H1 (cell line): Measurements from ENCODE around the gene CD44. TPM values are rescaled to one million over a fixed set of nuclear protein-coding genes. Genes with fewer than 3 reads are reported as not detected.

Source experiments
- CTCF ChIA-PET: fragments of 300-600 bp; sonication (Branson Sonifier 250); formaldehyde crosslinking; loops from one replicate; lab custom pipeline; 2021; ENCODE audit not compliant: partially characterized antibody; lab: Charles Lee
- POLR2A ChIA-PET: fragments of 300-600 bp; sonication (Branson Sonifier 250); formaldehyde crosslinking; loops from one replicate; lab custom pipeline; 2021; ENCODE audit warnings: inconsistent platforms; ENCODE audit not compliant: partially characterized antibody; lab: Charles Lee
- DNase-seq, 2 experiments: peaks; one replicate each; pipeline versions ENCODE4 v3.0.0 to v3.0.0-alpha.2; 2010 to 2022; ENCODE audit warnings: low spot score in 2 of 2, low read depth in 1 of 2, mixed read lengths in 1 of 2
- FAIRE-seq: peaks from 2 replicates; lab custom pipeline; 2011; peaks lifted over from hg19 to GRCh38; lab: Jason Lieb, UNC
- H2AFZ ChIP-seq: 2 replicates; pipeline ENCODE4 v1.8.1; 2012; ENCODE audit warnings: low read length, inconsistent platforms
- H2AK5ac ChIP-seq: 2 replicates; pipeline ENCODE4 v1.6.1; 2013; ENCODE audit warnings: low read depth, low read length
- H2BK120ac ChIP-seq: replicated peaks from 2 replicates; pipeline ENCODE3; 2013; ENCODE audit warnings: low read depth, low read length, inconsistent platforms
- H2BK12ac ChIP-seq: 2 replicates; pipeline ENCODE4 v1.6.1; 2013; ENCODE audit warnings: low read depth, low read length
- H2BK15ac ChIP-seq: 2 replicates; pipeline ENCODE4 v1.6.1; 2013; ENCODE audit warnings: low read length
- H2BK20ac ChIP-seq: 2 replicates; pipeline ENCODE4 v1.6.1; 2013; ENCODE audit warnings: low read length
- H2BK5ac ChIP-seq: 2 replicates; pipeline ENCODE4 v1.6.1; 2013; ENCODE audit warnings: low read depth, low read length
- H3K14ac ChIP-seq: 2 replicates; pipeline ENCODE4 v1.6.1; 2013; ENCODE audit warnings: inconsistent platforms; ENCODE audit not compliant: insufficient read length
- H3K18ac ChIP-seq: 2 replicates; pipeline ENCODE4 v1.6.1; 2013; ENCODE audit warnings: low read length; ENCODE audit errors: extremely low read depth
- H3K23ac ChIP-seq: 2 replicates; pipeline ENCODE4 v1.6.1; 2013; ENCODE audit warnings: inconsistent platforms; ENCODE audit not compliant: insufficient read length
- H3K23me2 ChIP-seq: 2 replicates; pipeline ENCODE4 v1.6.1; 2013; ENCODE audit warnings: low read depth, low read length
- H3K27ac ChIP-seq: 2 replicates; pipeline ENCODE4 v1.6.1; 2011; ENCODE audit warnings: low read depth, low read length, inconsistent platforms
- H3K27me3 ChIP-seq, 4 experiments: replicated peaks in 1 of 4; 1 replicate in 1 of 4; 2 replicates in 3 of 4; pipeline versions ENCODE4 v1.6.1 to v1.8.1; 2011 to 2013; ENCODE audit warnings: low read length in 3 of 4, mild to moderate bottlenecking in 3 of 4, inconsistent platforms in 2 of 4, mixed read lengths in 2 of 4, moderate library complexity in 1 of 4; ENCODE audit not compliant: control insufficient read depth in 3 of 4, insufficient read depth in 3 of 4; ENCODE audit errors: extremely low read depth in 1 of 4
- H3K36me3 ChIP-seq, 4 experiments: 2 replicates each; pipeline versions ENCODE4 v1.6.1 to v1.8.1; 2011 to 2013; ENCODE audit warnings: mild to moderate bottlenecking in 4 of 4, low read length in 3 of 4, moderate library complexity in 2 of 4, control low read depth in 1 of 4, inconsistent platforms in 1 of 4; ENCODE audit not compliant: insufficient read depth in 4 of 4, control insufficient read depth in 2 of 4
- H3K4ac ChIP-seq: replicated peaks from 2 replicates; pipeline ENCODE3; 2013; ENCODE audit warnings: low read length, low read depth, mixed read lengths, inconsistent platforms; ENCODE audit not compliant: insufficient read length
- H3K4me1 ChIP-seq, 4 experiments: replicated peaks in 1 of 4; 1 replicate in 1 of 4; 2 replicates in 3 of 4; pipeline versions ENCODE4 v1.6.1 to v1.8.1; 2011 to 2013; ENCODE audit warnings: low read length in 3 of 4, inconsistent platforms in 2 of 4, mixed read lengths in 1 of 4; ENCODE audit not compliant: insufficient read depth in 4 of 4, control insufficient read depth in 3 of 4
- H3K4me2 ChIP-seq, 2 experiments: 2 replicates each; pipeline versions ENCODE4 v1.6.1 to v1.8.1; 2011 to 2013; ENCODE audit warnings: low read depth in 2 of 2, low read length in 2 of 2, control low read depth in 1 of 2, inconsistent platforms in 1 of 2, mild to moderate bottlenecking in 1 of 2; ENCODE audit not compliant: insufficient read depth in 1 of 2
- H3K4me3 ChIP-seq, 4 experiments: fragments of 200-600, 300-600 bp in 1 of 4; sonication (generic), shearing (Covaris generic), sonication (Bioruptor Twin) in 1 of 4; 2 replicates each; pipeline versions ENCODE4 v1.5.1 to v1.8.1; 2011 to 2016; ENCODE audit warnings: low read length in 4 of 4, low read depth in 3 of 4, control low read depth in 2 of 4, inconsistent platforms in 2 of 4, mild to moderate bottlenecking in 2 of 4, mixed read lengths in 1 of 4, moderate library complexity in 1 of 4; ENCODE audit not compliant: insufficient read depth in 2 of 4; ENCODE audit errors: extremely low read depth in 1 of 4
- H3K56ac ChIP-seq: replicated peaks from 2 replicates; pipeline ENCODE3; 2013; ENCODE audit warnings: low read depth, mild to moderate bottlenecking, mixed read lengths, low read length, inconsistent platforms; ENCODE audit not compliant: insufficient read length
- H3K79me1 ChIP-seq: 2 replicates; pipeline ENCODE4 v1.6.1; 2013; ENCODE audit warnings: low read depth, low read length, control low read depth
- H3K79me2 ChIP-seq, 2 experiments: 2 replicates each; pipeline versions ENCODE4 v1.6.1 to v1.8.1; 2012 to 2013; ENCODE audit warnings: low read length in 2 of 2, mild to moderate bottlenecking in 2 of 2, inconsistent platforms in 1 of 2; ENCODE audit not compliant: insufficient read depth in 2 of 2, control insufficient read depth in 1 of 2
- H3K9ac ChIP-seq, 4 experiments: replicated peaks in 1 of 4; 1 replicate in 1 of 4; 2 replicates in 3 of 4; pipeline versions ENCODE4 v1.6.1 to v1.8.1; 2011 to 2013; ENCODE audit warnings: low read depth in 3 of 4, low read length in 3 of 4, control low read depth in 2 of 4, mild to moderate bottlenecking in 2 of 4, moderate library complexity in 2 of 4, inconsistent platforms in 1 of 4; ENCODE audit errors: extremely low read depth in 1 of 4
- H3K9me3 ChIP-seq, 2 experiments: 2 replicates each; pipeline versions ENCODE4 v1.6.1 to v1.8.1; 2012 to 2013; ENCODE audit warnings: mild to moderate bottlenecking in 2 of 2, moderate library complexity in 2 of 2, control low read depth in 1 of 2, inconsistent platforms in 1 of 2, low read depth in 1 of 2, low read length in 1 of 2, mixed read lengths in 1 of 2; ENCODE audit not compliant: insufficient read depth in 2 of 2
- H4K20me1 ChIP-seq, 2 experiments: replicated peaks in 1 of 2; 2 replicates each; pipeline versions ENCODE3 to v1.8.1; 2011 to 2013; ENCODE audit warnings: inconsistent platforms in 2 of 2, low read length in 2 of 2, mild to moderate bottlenecking in 1 of 2; ENCODE audit not compliant: insufficient read depth in 2 of 2, control insufficient read depth in 1 of 2
- H4K5ac ChIP-seq: 2 replicates; pipeline ENCODE4 v1.6.1; 2013; ENCODE audit warnings: low read length, low read depth, mixed read lengths, inconsistent platforms; ENCODE audit not compliant: insufficient read length
- H4K8ac ChIP-seq: 2 replicates; pipeline ENCODE4 v1.8.0; 2013; ENCODE audit warnings: mild to moderate bottlenecking, moderate library complexity, low read length, inconsistent platforms; ENCODE audit not compliant: insufficient read depth; ENCODE audit errors: extremely low read depth
- H4K91ac ChIP-seq: replicated peaks from 2 replicates; pipeline ENCODE3; 2013; ENCODE audit warnings: low read length, mixed read lengths, inconsistent platforms; ENCODE audit not compliant: insufficient read length
- CBX5 ChIP-seq: fragments of 300-800, 300-1000 bp; sonication (generic); IDR thresholded peaks from 2 replicates; pipeline ENCODE4 v1.7.1; 2016; ENCODE audit warnings: antibody characterized with exemption, low read length, low read depth
- CBX8 ChIP-seq: fragments of 300-800, 300-1000 bp; sonication (generic); IDR thresholded peaks from 2 replicates; pipeline ENCODE4 v1.7.1; 2016; ENCODE audit warnings: low read depth, low read length, borderline replicate concordance
- CREB1 ChIP-seq: IDR thresholded peaks from 2 replicates; pipeline ENCODE4 v1.6.1; 2012; ENCODE audit warnings: inconsistent platforms
- HDAC2 ChIP-seq, 2 experiments: fragments of 300-600 bp in 1 of 2; sonication (generic) in 1 of 2; IDR thresholded peaks; 2 replicates each; pipeline ENCODE4 v1.6.1; 2011 to 2012; ENCODE audit warnings: low read depth in 2 of 2, low read length in 2 of 2, mild to moderate bottlenecking in 2 of 2, moderate library complexity in 2 of 2, borderline replicate concordance in 1 of 2, inconsistent platforms in 1 of 2
- POLR2AphosphoS5 ChIP-seq: IDR thresholded peaks from 2 replicates; pipeline ENCODE4 v1.6.1; 2011; ENCODE audit warnings: low read depth, low read length
- SAP30 ChIP-seq: fragments of 300-600 bp; sonication (generic); IDR thresholded peaks from 2 replicates; pipeline ENCODE4 v1.7.1; 2012; ENCODE audit warnings: low read length, moderate library complexity, mild to moderate bottlenecking, inconsistent platforms; ENCODE audit not compliant: insufficient read depth, insufficient replicate concordance
- SP1 ChIP-seq: IDR thresholded peaks from 2 replicates; pipeline ENCODE4 v1.6.1; 2011; ENCODE audit warnings: low read depth, low read length
- TEAD4 ChIP-seq: IDR thresholded peaks from 2 replicates; pipeline ENCODE4 v1.6.1; 2012; ENCODE audit warnings: low read depth, low read length, inconsistent platforms, mixed read lengths
- WGBS, 2 experiments: shearing (Covaris generic) in 1 of 2; methylation state at CpG; one replicate each; pipeline versions ENCODE4 v1.1.6 to v1.1.7; 2013 to 2015; ENCODE audit warnings: low lambda C conversion rate in 2 of 2, mixed read lengths in 2 of 2, inconsistent platforms in 1 of 2, low coverage in 1 of 2, missing lambda C conversion rate in 1 of 2; ENCODE audit not compliant: insufficient replicate concordance in 2 of 2, insufficient coverage in 1 of 2, insufficient read length in 1 of 2; ENCODE audit errors: extremely low coverage in 1 of 2, missing lambda C conversion rate in 1 of 2; 5-methylcytosine and 5-hydroxymethylcytosine counted together
- polyA plus RNA-seq, 7 experiments: library from polyadenylated mRNA; depleted of rRNA in 3 of 7; stranded (reverse) in 5 of 7; unstranded in 2 of 7; fragments of >200 nt in 5 of 7; fragments of 200-250 nt in 2 of 7; gene quantifications; 1 replicate in 5 of 7; 2 replicates in 1 of 7; 4 replicates in 1 of 7; pipeline versions ENCODE4 v1.2.1 to v1.2.3, GENCODE V29; 2011 to 2013; ENCODE audit warnings: missing spikeins in 2 of 7, mixed read lengths in 2 of 7
- total RNA-seq: library from RNA; stranded (reverse); fragmentation: NEBNext Ultra II Directional; extraction: Animal tissue kit (Norgen Biotek cat#: 25700); gene quantifications from 2 replicates; pipeline ENCODE4 v1.2.1, GENCODE V29; 2021

The CD44 gene
- total and polyA plus RNA-seq, 2 of the 8 experiments (the other 6 are each of a cell fraction or from before 2014, with no cell fraction given), result 11.8 to 13.7 TPM

GRCh38 chr11:35138058-35138457 is 913 bp upstream of the CD44 start:
- no peak overlapping the region for H3K27ac ChIP-seq
- no peaks in the 10 kb centered on the region for H3K79me1 ChIP-seq
- no peak overlapping the region for H3K56ac ChIP-seq
- DNase-seq, result no peak
- no peak overlapping the region for H2BK5ac ChIP-seq
- H3K36me3 ChIP-seq, result no peaks in the 10 kb centered on the region
- TF ChIP-seq HDAC2 (IDR thresholded peaks at IDR 0.05; ENCODE audit: borderline replicate concordance in 1 of 2, low read depth in 2 of 2, low read length in 2 of 2) (no peak), TEAD4 (no peak), POLR2AphosphoS5 (no peak), CBX5 (no peak), SP1 (no peak), CREB1 (no peak), SAP30 (no peak), CBX8 (no peak)
- no peak overlapping the region for H2BK20ac ChIP-seq
- H3K4me3 ChIP-seq, result peak overlapping the region in 3 of 4 experiments; percentile 50 to 71 (median 55); a peak in 3 of 8 replicates
- no peak overlapping the region for H3K23ac ChIP-seq
- H3K14ac ChIP-seq, result no peak overlapping the region
- no peaks in the 10 kb centered on the region for H3K9me3 ChIP-seq
- H2BK12ac ChIP-seq, result no peak overlapping the region
- peaks cover 21 to 35% (median 31%) of the 10 kb centered on the region in 4 experiments for H3K27me3 ChIP-seq
- H2AK5ac ChIP-seq, result no peak overlapping the region
- H3K4ac ChIP-seq, result no peak overlapping the region
- no peak overlapping the region for H2BK120ac ChIP-seq
- no peaks in the 10 kb centered on the region for H3K79me2 ChIP-seq
- H3K4me2 ChIP-seq, result peak overlapping the region; percentile 91 to 97
- FAIRE-seq, result no peak
- no peak overlapping the region for H2BK15ac ChIP-seq
- no peak overlapping the region for H4K91ac ChIP-seq
- no peaks in the 10 kb centered on the region for H4K20me1 ChIP-seq
- no peak overlapping the region for H4K5ac ChIP-seq
- H3K4me1 ChIP-seq, result peaks cover 0 to 8% (median 3%) of the 10 kb centered on the region in 4 experiments; a peak in 5 of 7 replicates
- H2AFZ ChIP-seq, result no peak overlapping the region
- H3K9ac ChIP-seq, result no peak overlapping the region; a peak in 1 of 7 replicates
- H3K18ac ChIP-seq, result no peak overlapping the region
- no peak overlapping the region for H4K8ac ChIP-seq
- ChIA-PET CTCF (interaction anchor here (0.6 to 0.9 kb wide), 3 partner anchors 16 to 99 kb away, joined by 3 to 4 read pairs (median 3); no protein-coding TSS in a partner anchor), POLR2A (interaction anchor here (2.3 kb wide), 1 partner anchor 13 kb away, joined by 10 read pairs; no protein-coding TSS in a partner anchor)
- WGBS, 2 experiments, result 82% methylated on average over 1 of the region's 1 CpG; no CpG with 5 or more reads in 1 of the 2 experiments
- peaks cover 18% of the 10 kb centered on the region for H3K23me2 ChIP-seq
